Measurements from ENCODE around the gene EYA4. TPM values are rescaled to one million over a fixed set of nuclear protein-coding genes. Genes with fewer than 3 reads are reported as not detected.

EYA4 gene
- total and polyA plus RNA-seq, 2 donors (not counting 3 experiments of a cell fraction or from before 2014, with no cell fraction given) = not detected

GRCh38 chr6:133394630-133395029 lies 153.5 kb downstream of the EYA4 start:
- ChIA-PET POLR2A (no interaction called here), CTCF (interaction anchor here (2.7 kb wide), 1 partner anchor 8 kb away, joined by 6 read pairs; no protein-coding TSS in a partner anchor)
- Histone ChIP-seq H3K4me1 (ENCODE audit: control insufficient read depth, extremely low read depth, insufficient read depth, low read length) (no peaks in the 10 kb centered on the region), H3K27me3 (ENCODE audit: control insufficient read depth in 2 of 2, insufficient read depth in 2 of 2, low read length in 2 of 2) (no peaks in the 10 kb centered on the region), H3K9ac (replicated peaks; ENCODE audit: extremely low read depth, insufficient read depth, low read length) (no peak overlapping the region), H3K27ac (ENCODE audit: insufficient read depth, low read depth, low read length) (no peak overlapping the region), H3K4me3 (replicated peaks in 1 of 3; ENCODE audit: insufficient read depth in 1 of 3, low read depth in 1 of 3, low read length in 3 of 3) (no peak overlapping the region), H3K79me2 (ENCODE audit: control insufficient read depth, insufficient read depth, low read length) (no peaks in the 10 kb centered on the region), H3K9me1 (replicated peaks; ENCODE audit: control insufficient read depth, extremely low read depth, insufficient read depth, low read length) (no peaks in the 10 kb centered on the region), H3K36me3 (ENCODE audit: control insufficient read depth in 2 of 2, extremely low read depth in 1 of 2, insufficient read depth in 2 of 2, low read length in 2 of 2) (no peaks in the 10 kb centered on the region), H4K20me1 (replicated peaks; ENCODE audit: control insufficient read depth, extremely low read depth, insufficient read depth, low read length) (no peaks in the 10 kb centered on the region), H3K9me3 (replicated peaks; ENCODE audit: control insufficient read depth, insufficient read depth, low read length) (no peaks in the 10 kb centered on the region), H2AFZ (ENCODE audit: low read depth, low read length) (no peak overlapping the region), H3K4me2 (ENCODE audit: insufficient read depth, low read length) (no peak overlapping the region)
- intact Hi-C loops (cut with micrococcal nuclease) (no loop called here), dilution Hi-C loops (cut with MboI; ENCODE audit: extremely low pct_ligation_motif_present, low sequenced_read_pairs) (no loop called here)
- TF ChIP-seq EZH2 (IDR thresholded peaks at IDR 0.05; ENCODE audit: borderline replicate concordance, low read depth, low read length, severe bottlenecking) = no peak
- no peak for TF ChIP-seq POLR2A (IDR thresholded peaks at IDR 0.05; ENCODE audit: low read depth, low read length)
- TF ChIP-seq JUN (IDR thresholded peaks at IDR 0.05; ENCODE audit: borderline replicate concordance, insufficient read depth, insufficient read length, low read depth) = no peak
- no peak for TF ChIP-seq POLR2AphosphoS5 (IDR thresholded peaks at IDR 0.05; ENCODE audit: insufficient read depth, low read depth, low read length)
- TF ChIP-seq CTCF (IDR thresholded peaks at IDR 0.05; ENCODE audit: extremely low read depth in 1 of 2, insufficient read depth in 1 of 2, low read depth in 1 of 2, low read length in 2 of 2) = no peak
- TF ChIP-seq GATA2 (IDR thresholded peaks at IDR 0.05; ENCODE audit: insufficient read depth, insufficient read length, low read depth, low read length) = no peak
- TF ChIP-seq FOS (IDR thresholded peaks at IDR 0.05; ENCODE audit: borderline replicate concordance, insufficient read depth, low read length) = no peak
- TF ChIP-seq MYC (IDR thresholded peaks at IDR 0.05; ENCODE audit: low read depth, low read length) = no peak
- TF ChIP-seq, protein P1, sequence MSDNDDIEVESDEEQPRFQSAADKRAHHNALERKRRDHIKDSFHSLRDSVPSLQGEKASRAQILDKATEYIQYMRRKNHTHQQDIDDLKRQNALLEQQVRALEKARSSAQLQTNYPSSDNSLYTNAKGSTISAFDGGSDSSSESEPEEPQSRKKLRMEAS (IDR thresholded peaks at IDR 0.05; ENCODE audit: insufficient read depth, insufficient read length) = no peak
- BruUV-seq (replicated peaks) = no TSS peak
- no peak for DNase-seq (ENCODE audit: low read depth, low spot score)
- no peak for FAIRE-seq
